Measurements from ENCODE around the gene WWC1.
"Not testable (repeated sequence)": the region's sequence is repeated elsewhere in the genome, so short reads cannot be mapped to it uniquely, and the experiment has no call there.

WWC1 gene

GRCh38 chr5:168308976-168309598 lies 17.6 kb downstream of the WWC1 start:
- Mint-ChIP-seq H3K4me1 (no peaks in the 10 kb centered on the region), H3K9me3 (no peaks in the 10 kb centered on the region), H3K4me3 (no peak overlapping the region), H3K27ac (no peak overlapping the region), H3K27me3 (peaks cover 3% of the 10 kb centered on the region), H3K36me3 (no peaks in the 10 kb centered on the region)
- ATAC-seq (ENCODE audit: low read depth) (no peak), DNase-seq (ENCODE audit: low spot score in 2 of 2) (no peak)

GRCh38 chr5:168310541-168310940 lies 19.1 kb downstream of the WWC1 start:
- not testable (repeated sequence) for H3K4me1 Mint-ChIP-seq; H3K4me3 Mint-ChIP-seq; H3K27me3 Mint-ChIP-seq; DNase-seq (ENCODE audit: low spot score in 2 of 2); H3K36me3 Mint-ChIP-seq; H3K27ac Mint-ChIP-seq; H3K9me3 Mint-ChIP-seq; ATAC-seq (ENCODE audit: low read depth)

GRCh38 chr5:168311061-168311566 lies 19.7 kb downstream of the WWC1 start:
- ATAC-seq (ENCODE audit: low read depth) (no peak), DNase-seq (ENCODE audit: low spot score in 2 of 2) (no peak)
- Mint-ChIP-seq H3K9me3 (no peaks in the 10 kb centered on the region), H3K4me3 (no peak overlapping the region), H3K27me3 (peaks cover 3% of the 10 kb centered on the region), H3K4me1 (no peaks in the 10 kb centered on the region), H3K27ac (no peak overlapping the region), H3K36me3 (no peaks in the 10 kb centered on the region)

GRCh38 chr5:168312606-168313295 lies 21.3 kb downstream of the WWC1 start:
- no peak overlapping the region for H3K27ac Mint-ChIP-seq
- peaks cover 3% of the 10 kb centered on the region for H3K27me3 Mint-ChIP-seq
- H3K9me3 Mint-ChIP-seq = no peaks in the 10 kb centered on the region
- DNase-seq (ENCODE audit: low spot score in 2 of 2) = no peak
- ATAC-seq (ENCODE audit: low read depth) = no peak
- no peaks in the 10 kb centered on the region for H3K36me3 Mint-ChIP-seq
- H3K4me1 Mint-ChIP-seq = no peaks in the 10 kb centered on the region
- H3K4me3 Mint-ChIP-seq = no peak overlapping the region

DNA sequence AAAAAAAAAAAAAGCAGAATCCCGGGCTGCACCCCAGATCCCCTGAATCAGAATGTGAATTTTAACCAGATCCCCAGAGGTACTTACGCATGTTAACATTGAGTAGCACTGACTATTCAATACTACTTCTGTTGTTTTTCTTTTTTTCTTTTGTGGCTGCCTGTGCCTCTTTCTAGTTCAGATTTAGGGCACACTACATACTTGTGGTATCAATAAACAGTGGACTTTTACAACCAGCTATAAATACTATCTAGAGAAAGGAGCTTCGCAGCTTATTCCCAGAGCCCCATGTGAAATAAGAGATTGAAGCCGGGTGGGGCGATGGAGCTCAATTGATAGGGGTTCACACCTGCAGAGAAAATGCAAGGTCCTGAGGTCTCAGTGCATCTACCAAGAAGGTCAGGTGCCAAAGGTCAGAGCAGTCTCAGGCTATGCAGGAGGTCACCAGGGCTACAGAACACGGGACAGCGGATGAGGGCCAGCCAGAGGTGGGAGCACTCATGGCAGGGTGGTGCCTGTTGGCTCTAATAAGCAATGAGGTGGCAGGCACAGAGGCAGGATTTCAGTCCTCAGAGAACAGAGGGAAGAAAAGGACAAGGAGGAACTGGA lies 22.3 kb downstream of the WWC1 start:
- Mint-ChIP-seq H3K27ac (no peak overlapping the region), H3K4me3 (no peak overlapping the region), H3K4me1 (no peaks in the 10 kb centered on the region), H3K27me3 (peaks cover 3% of the 10 kb centered on the region), H3K9me3 (no peaks in the 10 kb centered on the region), H3K36me3 (no peaks in the 10 kb centered on the region)
- ATAC-seq (ENCODE audit: low read depth) (no peak), DNase-seq (ENCODE audit: low spot score in 2 of 2) (no peak)

GRCh38 chr5:168314735-168315411 lies 23.4 kb downstream of the WWC1 start:
- Mint-ChIP-seq H3K36me3 (no peaks in the 10 kb centered on the region), H3K9me3 (no peaks in the 10 kb centered on the region), H3K27me3 (no peaks in the 10 kb centered on the region), H3K4me3 (no peak overlapping the region), H3K4me1 (no peaks in the 10 kb centered on the region), H3K27ac (no peak overlapping the region)
- DNase-seq (ENCODE audit: low spot score in 2 of 2) (no peak), ATAC-seq (ENCODE audit: low read depth) (no peak)

DNA sequence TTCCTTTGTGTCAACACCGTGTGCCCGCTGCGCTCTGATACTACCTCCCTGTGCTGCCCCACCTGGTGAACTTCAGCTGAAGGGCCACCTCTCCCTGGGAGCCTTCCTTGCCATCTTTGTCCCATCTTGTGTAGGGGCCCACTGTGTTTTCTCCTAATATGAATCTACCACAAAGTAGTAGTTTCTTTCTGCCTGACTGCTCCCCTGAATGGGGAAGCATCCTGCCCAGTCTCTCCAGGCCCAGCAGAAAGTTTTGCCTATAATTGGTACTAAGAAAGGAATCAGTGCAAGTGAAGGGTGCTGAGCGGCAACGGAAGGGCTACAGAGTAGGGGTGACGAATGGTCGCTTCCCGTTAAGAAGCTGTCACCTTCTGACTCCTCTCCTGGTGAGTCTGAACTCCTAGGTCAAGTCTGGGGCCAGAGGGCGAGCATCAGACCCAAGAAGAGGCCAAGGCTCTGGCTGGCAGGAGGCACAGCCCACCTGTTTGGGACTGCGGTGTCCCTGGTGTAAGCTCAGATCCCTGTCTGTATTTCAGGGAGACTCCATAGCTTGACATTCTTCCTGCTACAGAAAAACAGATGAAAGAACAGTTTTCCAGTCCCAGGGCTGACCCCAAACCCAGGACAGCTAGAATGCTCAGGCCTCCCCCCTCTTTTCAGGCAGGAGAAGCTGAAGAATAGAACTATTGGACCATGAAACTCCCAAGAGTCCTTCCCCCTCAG lies 24.1 kb downstream of the WWC1 start:
- no peaks in the 10 kb centered on the region for H3K36me3 Mint-ChIP-seq
- no peak overlapping the region for H3K27ac Mint-ChIP-seq
- DNase-seq (ENCODE audit: low spot score in 2 of 2) = no peak
- no peaks in the 10 kb centered on the region for H3K27me3 Mint-ChIP-seq
- ATAC-seq (ENCODE audit: low read depth) = no peak
- H3K4me3 Mint-ChIP-seq = no peak overlapping the region
- no peaks in the 10 kb centered on the region for H3K4me1 Mint-ChIP-seq
- H3K9me3 Mint-ChIP-seq = no peaks in the 10 kb centered on the region

DNA sequence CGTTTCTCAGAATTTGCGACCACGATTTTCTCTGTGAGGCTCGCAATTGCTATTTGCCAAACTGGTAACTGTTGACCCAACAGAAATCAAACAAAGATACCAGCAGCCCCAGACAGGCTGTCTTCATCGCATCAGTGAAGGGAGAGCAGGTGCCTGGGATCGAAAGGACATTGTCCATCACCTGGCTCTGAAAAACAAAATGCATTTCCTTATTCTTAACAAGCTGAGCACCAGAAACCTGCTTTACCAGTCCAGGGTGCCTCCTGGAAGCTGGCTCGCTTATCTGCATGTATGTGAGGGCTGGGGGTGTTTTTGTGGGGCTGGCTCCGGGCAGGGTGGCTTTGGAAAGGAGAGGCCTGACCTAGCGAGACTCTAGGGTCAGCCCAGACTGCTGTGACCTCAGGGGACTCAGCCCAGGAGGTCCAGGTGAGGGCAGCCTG lies 24.7 kb downstream of the WWC1 start:
- H3K36me3 Mint-ChIP-seq = no peaks in the 10 kb centered on the region

DNA sequence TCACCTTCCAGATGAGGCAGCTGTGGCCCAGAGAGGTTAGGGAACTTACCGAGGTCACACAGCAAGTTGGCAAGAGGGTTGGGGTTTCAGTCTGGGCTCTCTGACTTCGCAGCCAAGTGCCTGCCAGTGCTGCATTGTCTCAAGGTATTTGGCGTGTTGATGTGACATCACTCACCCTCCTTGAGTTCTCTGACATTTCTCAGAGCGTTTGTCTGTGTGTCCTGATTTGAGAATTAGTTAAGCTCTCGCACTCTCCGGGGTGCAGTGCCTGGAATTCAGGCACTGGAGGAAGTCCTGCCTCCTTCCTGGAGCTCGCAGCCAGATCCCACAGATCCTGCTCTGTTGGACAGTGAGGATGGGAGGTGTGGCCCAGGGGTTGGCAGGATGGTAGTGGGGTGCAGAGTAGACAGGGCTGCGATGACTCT lies 25.7 kb downstream of the WWC1 start:
- H3K4me1 Mint-ChIP-seq = no peaks in the 10 kb centered on the region
- DNase-seq (ENCODE audit: low spot score in 2 of 2) (no peak), ATAC-seq (ENCODE audit: low read depth) (no peak)
- no peak overlapping the region for H3K27ac Mint-ChIP-seq
- H3K36me3 Mint-ChIP-seq = no peaks in the 10 kb centered on the region
- H3K9me3 Mint-ChIP-seq = no peaks in the 10 kb centered on the region
- H3K4me3 Mint-ChIP-seq = no peak overlapping the region
- no peaks in the 10 kb centered on the region for H3K27me3 Mint-ChIP-seq

More for the DNA sequence above, 24.7 kb downstream of the WWC1 start:
- Mint-ChIP-seq H3K4me1 (no peaks in the 10 kb centered on the region), H3K27me3 (no peaks in the 10 kb centered on the region), H3K27ac (no peak overlapping the region), H3K4me3 (no peak overlapping the region), H3K9me3 (no peaks in the 10 kb centered on the region)
- DNase-seq (ENCODE audit: low spot score in 2 of 2) (no peak), ATAC-seq (ENCODE audit: low read depth) (no peak)

DNA sequence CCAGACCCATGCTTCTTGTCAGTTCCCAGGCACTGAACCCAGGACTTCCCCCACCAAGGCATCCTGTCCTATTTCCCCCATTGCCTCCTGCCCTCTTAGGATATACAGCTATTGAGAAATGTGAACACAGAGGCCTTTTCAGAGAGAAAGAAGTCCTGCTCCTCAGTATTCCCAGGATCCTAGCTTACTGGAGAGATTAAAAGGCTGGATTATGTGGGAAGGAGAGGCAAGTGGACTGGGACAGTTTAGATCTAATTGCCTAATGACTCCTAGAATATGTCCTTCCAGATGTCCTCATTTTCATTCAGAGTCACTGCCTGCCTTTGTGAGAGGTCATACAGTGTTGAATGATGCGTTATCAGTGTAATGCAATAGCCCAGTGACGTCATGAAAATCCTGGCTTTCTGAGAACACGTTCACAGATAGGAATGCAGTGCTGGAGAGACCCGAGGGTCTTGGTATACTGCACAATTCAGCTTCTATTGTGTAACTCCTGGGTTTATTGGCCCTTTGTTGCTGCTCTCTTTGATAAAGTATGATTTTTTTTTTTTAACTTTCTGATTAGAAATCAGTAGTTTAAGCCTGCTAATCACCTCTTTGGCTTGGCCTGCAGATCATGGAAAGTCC lies 26.2 kb downstream of the WWC1 start:
- no peak for ATAC-seq (ENCODE audit: low read depth)
- DNase-seq (ENCODE audit: low spot score in 2 of 2) = no peak
- H3K36me3 Mint-ChIP-seq = no peaks in the 10 kb centered on the region
- H3K27me3 Mint-ChIP-seq = no peaks in the 10 kb centered on the region
- no peak overlapping the region for H3K4me3 Mint-ChIP-seq
- H3K27ac Mint-ChIP-seq = no peak overlapping the region
- no peaks in the 10 kb centered on the region for H3K4me1 Mint-ChIP-seq
- no peaks in the 10 kb centered on the region for H3K9me3 Mint-ChIP-seq

DNA sequence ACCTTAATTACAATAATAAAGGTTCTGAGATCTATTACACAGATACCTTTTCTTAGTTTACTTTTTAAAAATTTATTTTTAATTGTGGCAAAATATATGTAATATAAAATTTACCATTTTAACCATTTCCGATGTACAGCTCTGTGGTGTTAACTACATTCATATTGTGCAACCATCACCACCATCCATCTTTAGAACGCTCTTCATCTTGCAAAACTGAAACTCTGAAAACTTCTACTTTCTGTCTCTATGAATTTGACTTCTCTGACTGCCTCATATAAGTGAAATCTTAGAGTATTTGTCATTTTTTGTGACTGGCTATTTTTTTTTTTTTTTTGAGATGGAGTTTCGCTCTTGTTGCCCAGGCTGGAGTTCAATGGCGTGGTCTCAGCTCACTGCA lies 26.8 kb downstream of the WWC1 start:
- no peaks in the 10 kb centered on the region for H3K27me3 Mint-ChIP-seq

DNA sequence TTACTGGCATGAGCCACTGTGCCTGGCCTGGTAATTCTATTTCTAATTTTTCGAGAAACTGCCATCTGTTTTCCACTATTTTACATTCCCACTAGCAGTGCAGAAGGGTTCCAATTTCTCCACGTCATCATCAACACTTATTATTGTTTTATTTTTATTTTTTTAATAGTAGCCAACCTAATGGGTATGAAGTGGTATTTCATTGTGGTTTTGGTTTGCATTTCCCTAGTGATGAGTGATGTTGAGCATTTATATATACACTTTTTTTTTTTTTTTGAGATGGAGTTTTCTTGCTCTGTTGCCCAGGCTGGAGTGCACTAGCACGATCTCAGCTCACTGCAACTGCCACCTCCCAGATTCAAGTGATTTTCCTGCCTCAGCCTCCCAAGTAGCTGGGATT lies 28.3 kb downstream of the WWC1 start:
- Mint-ChIP-seq H3K4me1 (no peaks in the 10 kb centered on the region), H3K27me3 (no peaks in the 10 kb centered on the region), H3K4me3 (no peak overlapping the region), H3K9me3 (no peaks in the 10 kb centered on the region), H3K36me3 (no peaks in the 10 kb centered on the region), H3K27ac (no peak overlapping the region)
- no peak for DNase-seq (ENCODE audit: low spot score in 2 of 2)
- no peak for ATAC-seq (ENCODE audit: low read depth)

More for the DNA sequence above, 26.8 kb downstream of the WWC1 start:
- Mint-ChIP-seq H3K36me3 (no peaks in the 10 kb centered on the region), H3K27ac (no peak overlapping the region), H3K4me1 (no peaks in the 10 kb centered on the region), H3K4me3 (no peak overlapping the region), H3K9me3 (no peaks in the 10 kb centered on the region)
- ATAC-seq (ENCODE audit: low read depth) (no peak), DNase-seq (ENCODE audit: low spot score in 2 of 2) (no peak)

DNA sequence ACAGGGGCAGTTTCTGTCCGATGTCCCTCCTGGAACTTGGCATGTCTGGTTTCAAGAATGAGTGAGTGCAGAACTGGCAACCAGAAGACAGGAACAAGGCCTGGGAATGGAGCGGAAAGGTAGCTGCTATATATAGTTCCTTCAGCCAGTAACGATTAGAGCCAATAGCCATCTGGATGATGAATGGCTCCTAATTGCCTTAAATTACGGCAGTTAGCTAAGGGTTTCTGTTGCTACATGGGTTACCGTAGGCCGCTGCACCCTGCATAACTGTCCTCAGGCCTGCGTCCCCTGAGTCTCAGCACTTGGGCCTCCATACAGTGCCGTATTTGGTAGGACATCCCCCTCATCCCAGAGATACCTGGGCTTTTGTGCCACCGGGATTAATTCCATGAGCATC lies 29.4 kb downstream of the WWC1 start:
- no peaks in the 10 kb centered on the region for H3K36me3 Mint-ChIP-seq
- H3K4me1 Mint-ChIP-seq = no peaks in the 10 kb centered on the region
- no peaks in the 10 kb centered on the region for H3K27me3 Mint-ChIP-seq
- no peak overlapping the region for H3K27ac Mint-ChIP-seq
- DNase-seq (ENCODE audit: low spot score in 2 of 2) = no peak
- no peak overlapping the region for H3K4me3 Mint-ChIP-seq
- no peaks in the 10 kb centered on the region for H3K9me3 Mint-ChIP-seq
- no peak for ATAC-seq (ENCODE audit: low read depth)

Data from memory B cell (primary cell).